ENCODE data around the gene ARHGAP32.

ARHGAP32 gene

DNA sequence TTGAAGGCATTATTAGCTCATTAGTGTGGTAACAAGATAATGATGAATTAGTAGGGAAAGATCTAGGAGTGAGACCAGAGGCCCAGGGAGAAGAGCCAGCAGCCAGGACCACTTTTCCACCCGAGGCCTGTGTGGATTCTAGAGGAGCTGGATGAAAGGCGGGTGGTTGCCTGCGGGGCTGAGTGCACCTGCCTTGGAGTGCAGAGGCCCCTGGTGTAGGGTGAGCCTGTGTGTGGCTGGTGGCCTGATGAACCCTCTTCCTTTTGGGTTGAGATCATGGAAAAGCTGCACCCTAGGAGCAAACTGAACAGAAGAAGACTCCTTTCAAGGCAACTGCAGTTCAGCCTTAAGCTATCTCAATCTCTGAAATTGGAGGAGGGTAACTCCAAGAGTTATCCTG, 243.5 kb downstream of the ARHGAP32 start:
- no peak for DNase-seq

DNA sequence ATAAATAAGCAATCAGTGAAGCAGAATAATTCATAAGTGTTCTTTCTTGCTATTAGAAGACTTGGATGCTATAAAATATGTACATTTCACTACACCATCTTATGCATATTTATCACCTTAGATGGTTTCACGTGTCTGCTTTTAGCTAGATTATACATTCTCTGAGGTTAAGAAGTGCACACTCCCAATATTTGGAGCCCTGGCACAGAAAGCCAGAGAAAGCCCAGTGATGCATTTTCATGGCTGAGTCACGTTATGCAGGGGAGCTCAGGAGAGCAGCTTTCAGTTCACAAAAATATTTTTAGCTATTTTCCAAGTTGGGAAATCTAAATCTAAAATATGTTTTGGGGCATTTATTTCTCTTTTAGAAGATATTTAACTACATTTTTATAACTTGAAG, 244.4 kb downstream of the ARHGAP32 start:
- no peak for DNase-seq

DNA sequence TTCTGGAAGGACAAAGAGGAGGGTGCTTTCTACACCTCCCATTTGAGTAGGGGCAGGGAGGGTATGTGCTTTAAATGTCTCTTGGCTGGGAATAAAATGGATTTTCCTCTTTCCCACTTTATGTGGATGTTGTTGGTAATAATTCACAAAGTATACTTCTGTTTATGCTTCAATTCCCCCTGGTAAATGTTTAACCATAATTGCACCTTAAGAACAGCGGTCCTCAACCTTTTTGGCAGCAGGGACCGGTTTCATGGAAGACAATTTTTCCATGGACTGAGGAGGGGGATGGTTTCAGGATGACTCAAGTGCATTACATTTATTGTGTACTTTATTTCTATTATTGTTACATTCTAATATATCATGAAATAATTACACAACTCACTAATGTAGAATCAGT, 245.5 kb downstream of the ARHGAP32 start:
- DNase-seq, result no peak

DNA sequence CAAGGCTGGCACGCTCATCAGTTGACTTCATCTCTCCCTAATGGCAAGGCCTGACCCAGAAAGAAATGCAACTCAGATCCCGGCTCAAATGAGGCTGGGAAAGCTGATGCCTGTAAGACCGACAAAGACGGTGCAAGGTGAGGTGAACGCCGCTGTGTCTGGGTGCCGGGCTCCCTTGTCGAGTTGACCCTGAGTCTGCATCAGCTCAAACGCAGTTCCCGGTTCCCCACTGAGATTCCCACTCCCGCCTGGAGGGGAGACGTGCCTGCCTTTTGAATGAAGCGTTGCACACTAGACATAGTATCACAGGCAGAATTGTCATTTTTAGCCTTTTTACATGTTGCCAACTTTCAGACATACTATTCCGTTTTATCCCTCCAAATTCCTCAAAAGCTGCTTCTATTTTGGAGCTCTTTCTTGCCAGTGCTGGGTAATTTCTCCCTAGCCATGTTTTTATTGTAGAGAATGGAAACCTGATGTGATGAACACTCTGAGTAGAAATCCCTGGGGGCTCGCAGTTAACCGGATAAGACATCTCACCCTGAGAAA, 248.6 kb downstream of the ARHGAP32 start:
- DNase-seq, result no peak

DNA sequence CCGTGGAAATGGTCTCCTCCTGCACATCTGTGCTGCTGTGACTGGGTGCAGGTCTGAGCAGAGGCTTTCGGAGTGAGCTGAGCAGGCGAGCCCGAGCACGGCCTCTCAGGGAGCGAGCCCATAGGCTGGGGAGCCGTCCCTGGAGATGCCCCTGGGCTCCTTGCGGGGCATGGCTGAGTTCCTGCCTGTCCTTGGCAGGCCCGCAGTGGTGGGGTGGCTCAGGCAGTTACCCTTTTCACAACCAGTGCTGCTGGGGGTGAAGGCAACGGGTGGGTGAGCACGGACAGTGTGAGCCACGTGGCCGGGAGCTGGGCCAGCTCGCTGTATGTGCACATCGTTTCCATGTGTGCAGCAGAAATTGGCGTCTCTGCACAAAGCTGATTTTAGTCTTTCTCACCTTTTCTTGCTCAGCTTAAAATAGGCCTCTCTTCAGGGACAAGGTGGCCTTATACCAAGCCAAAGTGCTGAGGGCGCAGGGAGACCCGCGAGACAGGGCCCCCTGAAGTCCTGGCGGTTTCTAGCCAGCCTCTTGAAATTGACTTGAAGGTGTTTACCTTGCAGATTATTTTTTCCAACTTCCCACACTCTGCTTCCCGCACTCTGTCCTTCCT, 249.2 kb downstream of the ARHGAP32 start, which contains the start of gene TP53AIP1:
Gene TP53AIP1, minus strand, starts transcription at position 55 of the 611 bp plus-strand sequence. CDS start 5,053 bp downstream, outside the sequence.
- DNase-seq, result no peak

DNA sequence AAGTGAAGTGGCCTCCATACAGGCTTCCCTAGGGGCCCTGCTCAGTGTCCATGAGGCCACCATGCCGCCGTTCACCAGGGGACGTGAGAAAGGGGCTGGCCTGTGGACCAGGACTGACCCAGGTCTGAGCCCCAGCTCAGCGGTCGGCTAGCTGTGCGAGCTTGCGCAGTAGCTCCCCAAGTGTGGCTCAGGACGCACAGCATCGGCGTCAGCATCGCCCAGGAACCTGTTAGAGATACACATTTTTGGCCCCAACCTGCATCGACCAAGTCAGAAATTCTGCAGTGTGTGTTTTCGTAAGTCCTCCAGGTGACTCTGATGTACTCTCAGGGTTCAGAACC, 249.9 kb downstream of the ARHGAP32 start:
- no peak for DNase-seq

DNA sequence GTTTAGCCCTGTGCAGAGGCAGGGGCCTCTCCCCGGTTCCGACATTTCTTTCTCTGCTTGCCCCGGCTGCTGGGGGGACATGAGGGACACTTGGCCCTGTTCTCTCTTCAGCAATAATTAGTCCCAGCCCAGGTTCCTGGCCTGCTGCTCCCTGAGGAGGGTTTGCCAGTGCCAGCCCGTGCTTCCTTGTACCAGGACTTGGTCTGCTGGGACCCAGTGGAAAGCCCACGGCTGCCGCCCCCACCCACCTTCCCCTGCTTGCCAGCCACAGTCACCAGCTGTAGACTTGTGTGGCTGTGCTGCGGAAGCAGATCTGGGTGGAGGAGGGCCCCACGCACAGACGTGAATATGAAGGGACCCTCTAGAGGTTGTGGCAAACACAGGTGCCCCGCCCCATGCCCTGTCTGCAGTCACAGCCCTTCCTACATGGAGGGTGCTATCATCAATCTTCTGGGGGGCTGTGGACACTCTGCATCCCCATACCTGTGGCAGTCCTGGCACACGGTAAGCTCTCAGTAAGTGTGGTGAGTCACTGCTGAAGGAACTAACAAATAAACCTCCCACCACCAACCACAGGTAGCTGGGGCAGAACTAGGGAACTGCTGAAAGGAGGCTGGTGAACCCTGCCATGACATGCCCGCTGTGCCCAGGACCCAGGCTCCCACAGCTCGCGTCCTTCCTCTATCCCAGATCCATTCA, 250.4 kb downstream of the ARHGAP32 start:
- no peak for DNase-seq

DNA sequence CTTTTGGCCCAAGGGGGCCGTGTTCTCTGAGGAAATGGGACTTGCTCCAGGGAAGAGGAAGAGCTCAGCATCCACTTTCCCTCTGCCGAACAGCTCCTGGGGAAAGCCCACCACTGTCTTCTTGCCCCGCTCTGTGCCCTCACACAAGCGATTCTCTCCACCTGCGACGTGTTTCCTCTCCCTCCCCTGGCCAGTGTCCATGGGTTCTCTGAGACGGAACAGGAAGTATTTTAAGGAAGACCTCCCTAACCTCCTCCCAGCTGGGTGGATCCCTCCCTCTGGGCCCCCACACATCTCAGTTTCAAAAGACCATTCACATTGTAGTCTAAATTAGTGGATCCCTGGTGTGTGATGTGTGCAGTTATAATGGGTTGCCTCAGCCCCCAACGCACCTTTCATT, 251.0 kb downstream of the ARHGAP32 start:
- DNase-seq, result no peak

DNA sequence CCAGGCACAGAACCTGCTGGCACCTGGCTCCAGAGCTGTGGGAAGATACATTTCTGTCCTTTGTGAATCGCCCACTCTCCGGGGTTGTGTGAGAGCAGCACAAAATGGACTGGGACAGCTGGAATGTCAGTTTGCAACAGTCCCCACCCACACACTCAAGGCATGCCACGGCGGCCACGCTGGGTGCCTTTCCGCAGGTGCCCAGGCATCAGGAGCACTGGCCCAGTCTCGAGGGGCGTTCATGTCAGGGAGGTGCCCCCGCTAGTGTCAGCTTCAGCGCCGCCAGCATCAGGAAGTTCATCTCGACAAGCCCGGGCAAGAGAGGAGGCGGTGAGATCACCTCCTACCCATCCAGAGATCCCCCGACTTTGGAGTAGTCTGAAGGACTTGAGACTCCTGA, 251.5 kb downstream of the ARHGAP32 start:
- DNase-seq, result no peak

DNA sequence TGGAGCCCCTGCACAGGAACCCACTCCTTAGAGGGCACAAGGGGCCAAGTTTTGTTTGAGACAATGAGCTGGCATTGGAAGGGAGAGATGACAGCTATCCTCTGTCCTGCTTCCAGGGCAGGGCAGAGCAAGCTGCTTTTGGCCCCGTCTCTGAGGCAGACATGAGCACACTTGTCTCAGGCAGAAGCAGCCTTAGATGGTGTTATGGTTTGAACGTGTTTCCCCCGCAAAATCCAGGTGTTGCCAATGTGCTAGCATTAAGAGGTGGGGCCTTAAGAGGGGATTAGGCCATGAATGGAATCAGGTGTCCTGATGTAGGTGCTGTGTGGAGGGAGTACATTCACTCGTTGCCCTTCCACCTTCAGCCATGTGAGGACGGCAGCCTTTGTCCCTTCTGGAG, 252.0 kb downstream of the ARHGAP32 start:
- no peak for DNase-seq

DNA sequence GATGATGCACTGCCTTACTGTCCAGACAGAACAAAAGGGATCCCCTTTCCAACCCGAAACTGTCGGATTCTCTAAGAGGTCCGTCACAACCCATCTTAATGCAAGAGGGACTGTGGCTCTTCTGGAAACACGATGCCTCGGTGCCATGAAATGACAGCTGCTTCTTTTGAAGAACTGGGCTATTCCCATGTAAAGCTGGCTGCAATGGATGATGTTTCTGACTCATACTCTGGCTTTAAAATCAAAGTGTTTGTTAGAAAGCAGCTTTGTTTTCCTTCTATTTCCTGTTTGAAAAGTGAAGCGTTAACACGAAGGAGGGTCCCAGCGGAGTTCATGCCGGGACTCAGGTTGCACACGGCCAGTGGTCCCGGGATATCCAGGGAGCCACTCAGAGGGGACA, 252.5 kb downstream of the ARHGAP32 start:
- no peak for DNase-seq

DNA sequence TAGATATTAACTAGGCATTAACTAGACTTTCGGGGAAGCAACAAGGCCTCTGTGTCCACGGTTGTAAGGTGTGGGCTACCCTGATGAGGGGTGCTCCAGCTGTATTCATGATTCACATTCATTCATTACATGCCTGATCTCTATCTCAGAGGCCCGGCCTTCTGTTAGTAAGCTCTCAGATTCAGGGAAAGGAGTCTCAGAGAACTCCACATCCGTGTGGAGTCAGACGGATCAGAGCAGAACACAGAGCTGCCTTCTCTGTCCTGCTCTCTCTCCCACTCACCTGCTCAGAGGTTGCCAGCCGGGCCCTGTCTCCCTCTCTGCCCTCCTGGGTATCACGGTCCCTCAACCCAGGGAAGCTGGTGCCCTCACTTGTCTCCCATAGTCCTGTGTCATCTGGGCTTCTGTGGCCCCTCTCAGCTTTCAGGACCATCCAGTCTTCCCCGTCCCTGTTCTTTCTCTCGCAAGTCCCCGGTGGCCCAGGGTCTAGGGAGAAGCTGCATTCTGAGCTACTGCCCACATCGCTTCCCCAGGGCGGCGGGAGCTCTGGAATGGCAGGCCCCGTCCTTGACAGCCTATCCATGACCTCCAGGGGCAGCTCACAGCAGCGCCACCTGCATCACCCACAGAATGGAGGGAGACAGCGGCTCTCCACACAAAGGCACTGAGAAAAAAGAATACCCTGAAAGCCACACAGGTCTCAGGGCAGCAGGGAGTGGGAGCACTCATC, 253.8 kb downstream of the ARHGAP32 start:
- no peak for DNase-seq

DNA sequence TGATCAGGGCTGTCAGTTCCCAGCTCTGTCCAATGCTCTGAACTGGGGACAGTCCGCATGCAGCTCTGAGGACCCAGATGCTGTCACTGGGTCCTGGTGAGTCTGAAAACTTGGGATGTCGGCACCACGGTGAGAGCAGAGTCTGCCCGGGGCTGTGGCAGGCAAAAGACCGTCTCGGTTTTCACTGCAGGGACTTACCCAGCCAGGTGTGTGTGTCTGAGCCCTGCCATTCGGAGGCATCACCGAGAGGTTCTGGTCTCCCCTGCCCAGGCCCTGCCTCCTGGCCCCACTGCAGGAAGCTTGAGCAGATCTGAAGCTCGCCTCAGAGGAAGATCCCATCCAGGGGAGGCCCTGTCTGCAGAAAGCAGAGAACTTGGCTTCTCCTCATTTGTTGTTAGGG, 254.6 kb downstream of the ARHGAP32 start:
- DNase-seq, result no peak

DNA sequence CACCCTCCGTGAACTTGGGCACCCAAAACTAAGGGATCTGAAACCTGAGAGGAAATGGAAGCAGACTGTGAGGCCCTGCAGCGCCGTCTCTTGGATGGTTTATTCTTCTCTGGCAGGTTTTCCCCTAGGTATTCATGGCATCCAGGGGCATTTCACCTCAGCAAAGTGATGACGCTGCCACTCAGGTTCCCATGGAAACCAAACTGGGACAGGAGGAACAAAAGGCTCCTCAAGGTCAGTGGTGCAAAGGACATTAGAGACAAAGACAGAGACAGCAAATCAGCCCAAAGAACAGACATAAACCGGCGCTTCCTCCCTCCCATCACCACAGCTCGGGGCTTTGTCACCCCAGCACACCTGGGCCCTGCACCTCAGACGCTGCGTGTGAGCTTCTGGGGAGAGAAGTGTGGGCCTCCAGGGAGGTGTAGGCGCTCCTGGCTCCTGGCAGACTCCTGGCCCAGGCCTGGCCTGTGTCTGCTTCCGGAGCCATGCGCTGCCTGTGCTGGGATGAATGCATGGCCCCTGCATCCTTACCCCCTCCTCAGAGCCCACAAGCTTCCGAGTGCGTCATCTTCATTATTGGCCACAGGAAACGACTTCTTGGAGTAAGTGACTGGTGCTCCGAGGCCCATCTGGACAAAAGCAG, 255.4 kb downstream of the ARHGAP32 start:
- DNase-seq, result no peak

DNA sequence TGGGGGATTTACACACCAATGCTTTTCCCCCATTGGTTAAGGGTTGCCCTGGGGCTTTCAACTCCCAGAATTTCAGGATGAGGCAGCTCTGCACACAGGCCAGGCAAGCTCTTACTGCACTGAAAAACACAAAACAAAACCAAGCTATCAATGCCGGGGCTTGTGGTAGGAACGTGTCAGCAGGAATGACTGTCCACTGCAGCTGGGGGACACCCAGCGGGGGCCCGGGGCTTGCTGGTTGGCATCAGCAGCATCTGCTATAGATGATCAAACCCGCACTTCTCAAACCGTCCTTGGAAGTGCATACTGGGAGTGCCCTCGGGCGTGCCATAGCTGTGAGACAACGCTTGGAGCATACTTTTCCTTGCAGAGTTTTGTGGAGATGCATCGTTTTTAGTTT, 257.2 kb downstream of the ARHGAP32 start:
- no peak for DNase-seq

DNA sequence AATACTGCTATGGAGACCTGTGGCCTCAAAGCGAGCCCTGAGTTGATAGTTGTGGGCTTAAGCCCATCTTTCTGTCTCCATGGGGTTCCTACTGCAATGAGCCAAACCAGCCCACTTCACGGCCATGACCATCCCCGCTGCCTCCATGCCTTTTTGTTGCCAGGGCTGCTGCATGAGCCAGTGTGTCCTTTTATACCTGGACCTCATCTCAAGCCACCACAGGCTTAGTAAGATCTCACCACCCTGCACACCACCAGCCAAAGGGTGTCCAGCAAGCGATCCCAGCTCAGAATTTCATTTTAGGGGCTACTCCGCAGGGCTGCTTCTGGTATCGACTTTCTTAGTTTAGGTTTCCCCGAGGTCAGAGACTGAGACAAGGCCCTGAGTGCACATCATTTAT, 257.8 kb downstream of the ARHGAP32 start:
- DNase-seq, result no peak

DNA sequence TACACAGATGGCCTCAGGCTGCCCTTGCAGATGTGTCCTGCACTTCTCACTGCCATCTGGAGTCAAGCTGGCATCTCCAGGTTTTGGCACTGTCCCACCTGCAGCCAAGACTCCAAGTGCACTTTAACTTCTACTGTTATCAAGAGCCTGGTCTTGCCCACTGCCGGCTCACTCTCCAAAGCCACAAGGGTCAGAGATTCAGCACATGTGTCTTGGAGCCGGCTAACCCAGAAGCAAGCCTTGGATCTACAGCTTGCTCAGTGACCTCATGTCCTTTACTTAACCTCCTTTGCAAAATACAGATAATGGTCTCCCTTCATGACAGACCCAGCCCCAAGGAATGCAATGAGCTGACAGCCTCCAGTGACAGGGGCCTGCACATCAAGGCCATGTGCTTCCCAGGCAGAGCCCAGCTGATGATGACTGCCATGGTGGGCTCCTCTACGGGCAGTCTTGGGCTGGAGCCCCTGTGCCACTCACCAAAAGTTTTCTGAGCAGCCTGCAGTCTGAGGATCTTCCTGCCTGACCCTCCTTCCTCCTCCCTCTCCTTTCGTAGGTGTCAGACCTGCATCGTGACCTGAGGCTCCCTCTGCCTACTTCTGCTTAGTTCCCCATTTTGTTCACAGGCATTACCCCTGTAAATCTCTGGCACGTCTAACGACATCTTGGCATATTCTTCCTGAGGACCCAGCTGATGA, 258.5 kb downstream of the ARHGAP32 start:
- DNase-seq, result no peak

DNA sequence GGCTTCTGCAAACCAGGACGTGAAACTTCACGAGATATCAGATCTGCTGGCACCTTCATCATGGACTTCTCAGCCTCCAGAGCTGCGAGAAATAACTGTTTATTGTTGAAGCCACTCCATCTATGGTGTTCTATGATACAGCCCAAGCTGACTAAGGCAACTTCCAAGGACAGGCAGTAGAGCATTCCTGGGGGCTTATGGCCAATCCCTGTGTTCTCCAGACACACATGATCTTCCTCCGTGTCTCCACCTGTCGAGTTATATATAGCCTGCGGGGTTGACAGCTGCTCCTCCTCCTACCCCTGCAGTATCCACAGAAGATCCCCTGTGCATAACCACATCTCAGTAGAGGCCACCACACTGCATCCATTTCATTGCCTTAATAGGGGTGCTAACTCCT, 260.5 kb downstream of the ARHGAP32 start:
- DNase-seq, result no peak

DNA sequence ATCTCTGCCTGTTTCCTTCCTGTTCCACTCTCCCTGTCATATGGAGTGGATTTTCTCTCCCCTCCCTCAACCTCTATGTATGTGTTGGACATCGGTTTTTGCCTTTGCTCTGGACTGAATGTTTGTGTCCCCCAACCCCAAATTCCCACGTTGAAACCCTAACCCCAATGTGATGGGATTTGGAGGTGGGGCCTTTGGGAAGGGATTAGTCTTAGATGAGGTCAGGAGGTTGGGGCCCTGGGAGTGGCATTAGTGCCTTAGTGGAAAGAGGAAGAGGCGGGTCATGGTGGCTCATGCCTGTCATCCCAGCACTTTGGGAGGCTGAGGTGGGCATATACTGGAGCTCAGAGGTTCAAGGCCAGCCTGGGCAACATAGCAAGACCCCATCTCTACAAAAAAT, 261.1 kb downstream of the ARHGAP32 start:
- DNase-seq, result no peak

DNA sequence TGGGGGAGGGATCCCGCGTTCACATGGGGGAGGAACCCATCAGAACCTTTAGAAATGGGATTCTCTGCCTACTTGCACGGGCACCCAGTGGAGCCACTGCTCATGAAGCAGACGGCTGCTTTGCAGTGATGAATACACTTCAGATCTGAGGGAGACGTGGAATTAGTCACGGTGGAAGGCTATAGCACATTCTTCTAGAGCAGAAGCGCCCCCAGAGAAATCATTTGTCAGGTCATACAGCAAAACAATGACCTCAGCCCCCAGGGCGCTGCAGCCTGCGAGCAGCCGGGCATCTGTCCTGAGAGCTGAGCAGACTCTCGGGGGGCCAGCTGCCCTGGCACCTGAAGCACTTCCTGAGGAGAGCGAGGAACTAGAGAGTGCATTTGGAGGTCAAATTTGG, 262.1 kb downstream of the ARHGAP32 start:
- DNase-seq, result no peak

DNA sequence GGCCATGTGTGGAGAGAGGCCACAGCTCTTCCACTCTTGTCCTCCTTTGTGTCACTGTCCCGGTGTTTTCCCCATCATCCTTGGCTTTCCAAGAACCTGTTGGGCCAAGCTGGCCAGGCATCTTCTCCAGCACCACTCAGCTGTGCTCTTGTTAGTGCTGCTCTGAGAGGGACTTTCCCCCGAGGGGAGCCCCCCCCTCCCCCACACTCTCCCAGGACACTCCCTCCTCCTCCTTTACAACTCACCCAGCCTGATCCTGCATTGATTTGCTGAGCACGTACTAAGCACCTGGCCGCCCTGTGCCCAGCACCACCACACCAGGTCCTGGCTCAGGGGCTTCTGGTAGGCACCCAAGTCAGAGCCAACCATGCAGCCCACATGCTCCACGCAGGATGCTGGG, 262.7 kb downstream of the ARHGAP32 start:
- DNase-seq, result no peak

DNA sequence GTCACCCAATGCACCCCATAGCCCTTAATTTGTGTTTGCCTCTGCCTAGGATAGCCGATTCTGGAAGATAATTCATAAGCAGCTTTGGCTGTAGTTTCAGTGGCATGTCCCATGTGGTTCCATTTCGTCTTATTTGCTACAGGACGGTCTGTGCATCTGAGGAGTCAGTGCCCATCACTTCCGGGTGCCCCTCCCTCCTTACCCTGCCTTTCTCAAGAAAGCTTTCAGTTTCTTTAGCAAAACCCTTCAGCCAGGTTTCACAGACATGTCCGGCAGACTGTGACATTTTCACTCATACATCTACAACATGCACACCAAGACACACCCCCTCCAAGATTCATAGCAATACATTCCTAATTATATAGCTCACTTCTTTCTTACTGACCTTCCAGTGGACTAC, 263.7 kb downstream of the ARHGAP32 start:
- no peak for DNase-seq

Data from activated effector memory CD4-positive, alpha-beta T cell treated with anti-CD3 and anti-CD28 coated beads, Interleukin-2, amount 50 U/mL, for 16 hours (primary cell).